HEK293 (cell line): ENCODE measurements around the gene RRP1.

Source experiments
- BCL6B ChIP-seq: fragments of 450-650 bp; formaldehyde crosslinking; IDR thresholded peaks from 2 replicates; pipeline ENCODE4 v1.5.1; 2017; ENCODE audit warnings: missing biosample characterization, missing genetic modification characterization
- FEZF1 ChIP-seq: fragments of 450-650 bp; formaldehyde crosslinking; IDR thresholded peaks from 2 replicates; pipeline ENCODE4 v1.5.1; 2016; ENCODE audit warnings: missing biosample characterization, missing genetic modification characterization
- GLIS2 ChIP-seq: fragments of 450-650 bp; formaldehyde crosslinking; IDR thresholded peaks from 2 replicates; pipeline ENCODE4 v1.5.1; 2016; ENCODE audit warnings: missing biosample characterization, missing genetic modification characterization
- KLF1 ChIP-seq: fragments of 450-650 bp; formaldehyde crosslinking; IDR thresholded peaks from 2 replicates; pipeline ENCODE4 v1.5.1; 2016; ENCODE audit warnings: missing biosample characterization, missing genetic modification characterization
- KLF16 ChIP-seq: fragments of 450-650 bp; formaldehyde crosslinking; IDR thresholded peaks from 2 replicates; pipeline ENCODE4 v1.5.1; 2017; ENCODE audit warnings: missing biosample characterization, missing genetic modification characterization
- OVOL3 ChIP-seq: fragments of 450-650 bp; formaldehyde crosslinking; IDR thresholded peaks from 2 replicates; pipeline ENCODE4 v1.5.1; 2016; ENCODE audit warnings: missing biosample characterization, missing genetic modification characterization
- PRDM4 ChIP-seq: fragments of 450-650 bp; formaldehyde crosslinking; IDR thresholded peaks from 2 replicates; pipeline ENCODE4 v1.5.1; 2017; ENCODE audit warnings: missing biosample characterization, missing genetic modification characterization
- ZBTB26 ChIP-seq: fragments of 450-650 bp; formaldehyde crosslinking; optimal IDR thresholded peaks from 2 replicates; pipeline ENCODE3; 2016; ENCODE audit warnings: missing biosample characterization, mild to moderate bottlenecking, missing genetic modification characterization
- ZFP41 ChIP-seq: fragments of 450-650 bp; formaldehyde crosslinking; IDR thresholded peaks from 2 replicates; pipeline ENCODE4 v1.5.1; 2016; ENCODE audit warnings: missing biosample characterization, missing genetic modification characterization, borderline replicate concordance
- ZIC2 ChIP-seq: fragments of 450-650 bp; formaldehyde crosslinking; IDR thresholded peaks from 2 replicates; pipeline ENCODE4 v1.5.1; 2016; ENCODE audit warnings: missing biosample characterization, missing genetic modification characterization
- ZNF10 ChIP-seq: fragments of 450-650 bp; formaldehyde crosslinking; IDR thresholded peaks from 2 replicates; pipeline ENCODE4 v1.5.1; 2017; ENCODE audit warnings: missing biosample characterization, missing genetic modification characterization
- ZNF2 ChIP-seq: fragments of 450-650 bp; formaldehyde crosslinking; IDR thresholded peaks from 2 replicates; pipeline ENCODE4 v1.5.1; 2016; ENCODE audit warnings: missing biosample characterization, missing genetic modification characterization
- ZNF223 ChIP-seq: fragments of 450-650 bp; formaldehyde crosslinking; IDR thresholded peaks from 2 replicates; pipeline ENCODE4 v1.5.1; 2016; ENCODE audit warnings: missing biosample characterization, missing genetic modification characterization
- ZNF280D ChIP-seq: fragments of 450-650 bp; formaldehyde crosslinking; IDR thresholded peaks from 2 replicates; pipeline ENCODE4 v1.5.1; 2016; ENCODE audit warnings: missing biosample characterization, missing genetic modification characterization
- ZNF292 ChIP-seq: fragments of 450-650 bp; formaldehyde crosslinking; IDR thresholded peaks from 2 replicates; pipeline ENCODE4 v1.5.1; 2016; ENCODE audit warnings: low read depth, missing biosample characterization, missing genetic modification characterization, borderline replicate concordance
- ZNF324 ChIP-seq: fragments of 450-650 bp; formaldehyde crosslinking; IDR thresholded peaks from 2 replicates; pipeline ENCODE4 v1.5.1; 2016; ENCODE audit warnings: missing biosample characterization, missing genetic modification characterization
- ZNF341 ChIP-seq: fragments of 450-650 bp; formaldehyde crosslinking; IDR thresholded peaks from 2 replicates; pipeline ENCODE4; 2016; ENCODE audit warnings: low read depth, missing biosample characterization, missing genetic modification characterization
- ZNF398 ChIP-seq: fragments of 450-650 bp; formaldehyde crosslinking; IDR thresholded peaks from 2 replicates; pipeline ENCODE4 v1.5.1; 2017; ENCODE audit warnings: missing biosample characterization, missing genetic modification characterization
- ZNF426 ChIP-seq: fragments of 450-650 bp; formaldehyde crosslinking; IDR thresholded peaks from 2 replicates; pipeline ENCODE4 v1.5.1; 2017; ENCODE audit warnings: missing biosample characterization, missing genetic modification characterization, mild to moderate bottlenecking, inconsistent platforms, moderate library complexity
- ZNF514 ChIP-seq: fragments of 450-650 bp; formaldehyde crosslinking; IDR thresholded peaks from 2 replicates; pipeline ENCODE4 v1.5.1; 2016; ENCODE audit warnings: missing biosample characterization, missing genetic modification characterization
- ZNF585B ChIP-seq: fragments of 450-650 bp; formaldehyde crosslinking; IDR thresholded peaks from 2 replicates; pipeline ENCODE4 v1.5.1; 2016; ENCODE audit warnings: missing biosample characterization, missing genetic modification characterization
- ZNF621 ChIP-seq: fragments of 450-650 bp; formaldehyde crosslinking; IDR thresholded peaks from 2 replicates; pipeline ENCODE4 v1.5.1; 2017; ENCODE audit warnings: missing biosample characterization, missing genetic modification characterization
- ZNF658 ChIP-seq: fragments of 450-650 bp; formaldehyde crosslinking; IDR thresholded peaks from 2 replicates; pipeline ENCODE4; 2016; ENCODE audit warnings: missing biosample characterization, missing genetic modification characterization
- ZSCAN16 ChIP-seq: fragments of 450-650 bp; formaldehyde crosslinking; IDR thresholded peaks from 2 replicates; pipeline ENCODE4 v1.5.1; 2016; ENCODE audit warnings: missing biosample characterization, missing genetic modification characterization
- TF ChIP-seq, protein P1 (sequence below): fragments of 450-650 bp; formaldehyde crosslinking; IDR thresholded peaks from 2 replicates; pipeline ENCODE4 v1.5.1; 2016; ENCODE audit warnings: missing biosample characterization, missing genetic modification characterization
- TF ChIP-seq, protein P2 (sequence below): fragments of 450-650 bp; formaldehyde crosslinking; IDR thresholded peaks from 2 replicates; pipeline ENCODE4 v1.5.1; 2017; ENCODE audit warnings: missing biosample characterization, missing genetic modification characterization

The RRP1 gene

DNA sequence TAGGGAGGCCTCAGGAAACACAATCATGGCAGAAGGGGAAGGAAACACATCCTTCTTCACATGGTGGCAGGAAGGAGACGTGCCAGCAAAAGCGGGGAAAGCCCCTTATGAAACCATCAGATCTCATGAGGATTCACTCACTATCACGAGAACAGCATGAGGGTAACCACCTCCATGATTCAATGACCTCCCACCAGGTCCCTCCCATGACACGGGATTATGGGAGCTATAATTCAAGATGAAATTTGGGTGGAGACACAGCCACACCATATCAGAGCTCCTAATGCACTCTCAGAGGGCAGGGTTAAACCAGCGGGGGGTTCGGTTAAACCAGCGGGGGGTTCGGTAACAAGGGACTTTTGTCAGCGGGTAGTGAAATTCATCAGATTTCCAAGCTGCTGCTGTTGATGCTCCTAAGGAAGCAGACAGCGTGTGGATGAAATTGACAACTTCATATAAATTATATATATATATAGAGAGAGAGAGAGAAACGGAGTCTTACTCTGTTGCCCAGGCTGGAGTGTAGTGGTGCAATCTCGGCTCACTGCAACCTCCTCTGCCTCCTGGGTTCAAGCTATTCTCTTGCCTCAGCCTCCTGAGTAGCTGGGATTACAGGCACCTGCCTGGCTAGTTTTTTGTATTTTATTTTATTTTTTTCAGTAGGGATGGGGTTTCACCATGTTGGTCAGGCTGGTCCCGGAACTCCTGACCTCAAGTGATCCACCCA is 17.5 kb upstream of the RRP1 start (continued):
- TF ChIP-seq ZNF292 (tag by site-specific recombination): no peak
- TF ChIP-seq, protein P1, sequence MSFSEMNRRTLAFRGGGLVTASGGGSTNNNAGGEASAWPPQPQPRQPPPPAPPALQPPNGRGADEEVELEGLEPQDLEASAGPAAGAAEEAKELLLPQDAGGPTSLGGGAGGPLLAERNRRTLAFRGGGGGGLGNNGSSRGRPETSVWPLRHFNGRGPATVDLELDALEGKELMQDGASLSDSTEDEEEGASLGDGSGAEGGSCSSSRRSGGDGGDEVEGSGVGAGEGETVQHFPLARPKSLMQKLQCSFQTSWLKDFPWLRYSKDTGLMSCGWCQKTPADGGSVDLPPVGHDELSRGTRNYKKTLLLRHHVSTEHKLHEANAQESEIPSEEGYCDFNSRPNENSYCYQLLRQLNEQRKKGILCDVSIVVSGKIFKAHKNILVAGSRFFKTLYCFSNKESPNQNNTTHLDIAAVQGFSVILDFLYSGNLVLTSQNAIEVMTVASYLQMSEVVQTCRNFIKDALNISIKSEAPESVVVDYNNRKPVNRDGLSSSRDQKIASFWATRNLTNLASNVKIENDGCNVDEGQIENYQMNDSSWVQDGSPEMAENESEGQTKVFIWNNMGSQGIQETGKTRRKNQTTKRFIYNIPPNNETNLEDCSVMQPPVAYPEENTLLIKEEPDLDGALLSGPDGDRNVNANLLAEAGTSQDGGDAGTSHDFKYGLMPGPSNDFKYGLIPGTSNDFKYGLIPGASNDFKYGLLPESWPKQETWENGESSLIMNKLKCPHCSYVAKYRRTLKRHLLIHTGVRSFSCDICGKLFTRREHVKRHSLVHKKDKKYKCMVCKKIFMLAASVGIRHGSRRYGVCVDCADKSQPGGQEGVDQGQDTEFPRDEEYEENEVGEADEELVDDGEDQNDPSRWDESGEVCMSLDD (tag by site-specific recombination): no peak
- TF ChIP-seq ZNF398: no peak
- TF ChIP-seq FEZF1: no peak
- TF ChIP-seq GLIS2 (tag by site-specific recombination): no peak; the same call in 1 of the 2 replicates
- no peak for TF ChIP-seq ZNF223
- TF ChIP-seq ZSCAN16 (tag by site-specific recombination): no peak
- TF ChIP-seq KLF1: peak; percentile 70
- 0 out of 2 replicates have a peak, but pooled peaks have one; percentile 23 for TF ChIP-seq ZNF341 (tag by site-specific recombination)
- TF ChIP-seq ZNF426 (tag by site-specific recombination): no peak
- no peak for TF ChIP-seq ZNF658
- TF ChIP-seq, protein P2, sequence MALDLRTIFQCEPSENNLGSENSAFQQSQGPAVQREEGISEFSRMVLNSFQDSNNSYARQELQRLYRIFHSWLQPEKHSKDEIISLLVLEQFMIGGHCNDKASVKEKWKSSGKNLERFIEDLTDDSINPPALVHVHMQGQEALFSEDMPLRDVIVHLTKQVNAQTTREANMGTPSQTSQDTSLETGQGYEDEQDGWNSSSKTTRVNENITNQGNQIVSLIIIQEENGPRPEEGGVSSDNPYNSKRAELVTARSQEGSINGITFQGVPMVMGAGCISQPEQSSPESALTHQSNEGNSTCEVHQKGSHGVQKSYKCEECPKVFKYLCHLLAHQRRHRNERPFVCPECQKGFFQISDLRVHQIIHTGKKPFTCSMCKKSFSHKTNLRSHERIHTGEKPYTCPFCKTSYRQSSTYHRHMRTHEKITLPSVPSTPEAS: no peak
- TF ChIP-seq ZBTB26: no peak
- TF ChIP-seq ZNF10 (tag by site-specific recombination): no peak
- TF ChIP-seq ZNF621: no peak
- TF ChIP-seq ZFP41: no peak
- TF ChIP-seq ZNF2 (tag by site-specific recombination): no peak
- no peak for TF ChIP-seq ZNF280D (tag by site-specific recombination)
- peak; percentile 75; the same call in 1 of the 2 replicates for TF ChIP-seq ZNF324 (tag by site-specific recombination)
- TF ChIP-seq ZNF585B (tag by site-specific recombination): no peak
- TF ChIP-seq KLF16 (tag by site-specific recombination): no peak
- TF ChIP-seq BCL6B (tag by site-specific recombination): no peak
- peak; percentile 99 for TF ChIP-seq ZIC2 (tag by site-specific recombination)
- TF ChIP-seq ZNF514: no peak
- TF ChIP-seq PRDM4 (tag by site-specific recombination): no peak
- TF ChIP-seq OVOL3 (tag by site-specific recombination): no peak
